ENCODE measurements around the gene SSR1.

SSR1 gene

GRCh38 chr6:7314414-7314813 lies 1.4 kb upstream of the SSR1 start:
- peaks cover 19% of the 10 kb centered on the region for H3K36me3 ChIP-seq (ENCODE audit: insufficient read depth, low read length)
- TF ChIP-seq, protein P1, sequence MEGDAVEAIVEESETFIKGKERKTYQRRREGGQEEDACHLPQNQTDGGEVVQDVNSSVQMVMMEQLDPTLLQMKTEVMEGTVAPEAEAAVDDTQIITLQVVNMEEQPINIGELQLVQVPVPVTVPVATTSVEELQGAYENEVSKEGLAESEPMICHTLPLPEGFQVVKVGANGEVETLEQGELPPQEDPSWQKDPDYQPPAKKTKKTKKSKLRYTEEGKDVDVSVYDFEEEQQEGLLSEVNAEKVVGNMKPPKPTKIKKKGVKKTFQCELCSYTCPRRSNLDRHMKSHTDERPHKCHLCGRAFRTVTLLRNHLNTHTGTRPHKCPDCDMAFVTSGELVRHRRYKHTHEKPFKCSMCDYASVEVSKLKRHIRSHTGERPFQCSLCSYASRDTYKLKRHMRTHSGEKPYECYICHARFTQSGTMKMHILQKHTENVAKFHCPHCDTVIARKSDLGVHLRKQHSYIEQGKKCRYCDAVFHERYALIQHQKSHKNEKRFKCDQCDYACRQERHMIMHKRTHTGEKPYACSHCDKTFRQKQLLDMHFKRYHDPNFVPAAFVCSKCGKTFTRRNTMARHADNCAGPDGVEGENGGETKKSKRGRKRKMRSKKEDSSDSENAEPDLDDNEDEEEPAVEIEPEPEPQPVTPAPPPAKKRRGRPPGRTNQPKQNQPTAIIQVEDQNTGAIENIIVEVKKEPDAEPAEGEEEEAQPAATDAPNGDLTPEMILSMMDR (IDR thresholded peaks at IDR 0.05; ENCODE audit: low read length) = no peak
- TF ChIP-seq EZH2 (IDR thresholded peaks at IDR 0.05; ENCODE audit: borderline replicate concordance, low read length) = no peak
- H3K4me2 ChIP-seq (ENCODE audit: low read length) = no peak overlapping the region
- H3K9me3 ChIP-seq (ENCODE audit: low read length) = no peaks in the 10 kb centered on the region
- H3K27me3 ChIP-seq (ENCODE audit: insufficient read depth, low read length) = no peaks in the 10 kb centered on the region
- H3K9me2 ChIP-seq (ENCODE audit: low read depth, low read length) = no peaks in the 10 kb centered on the region
- no peaks in the 10 kb centered on the region for H3F3A ChIP-seq (ENCODE audit: insufficient read depth, low read length)
- H3K79me2 ChIP-seq (ENCODE audit: insufficient read depth, low read length) = peaks cover 31% of the 10 kb centered on the region
- peaks cover 21% of the 10 kb centered on the region for H3K4me1 ChIP-seq (ENCODE audit: insufficient read depth, low read length, severe bottlenecking)
- H3K4me3 ChIP-seq (ENCODE audit: low read depth, low read length, poor library complexity, severe bottlenecking) = no peak overlapping the region
- H3K9ac ChIP-seq (ENCODE audit: low read length) = no peak overlapping the region
- no peak overlapping the region for H2AFZ ChIP-seq (ENCODE audit: low read length)
- H3K27ac ChIP-seq (ENCODE audit: low read depth, low read length, poor library complexity, severe bottlenecking) = no peak overlapping the region
- no peaks in the 10 kb centered on the region for H4K20me1 ChIP-seq (ENCODE audit: insufficient read depth, low read length)

GRCh38 chr6:7313505-7314165 lies 636 bp upstream of the SSR1 start:
- Histone ChIP-seq H2AFZ (ENCODE audit: low read length) (no peak overlapping the region), H3K4me2 (ENCODE audit: low read length) (peak overlapping the region; percentile 90), H3K36me3 (ENCODE audit: insufficient read depth, low read length) (peaks cover 27% of the 10 kb centered on the region), H3K4me3 (ENCODE audit: low read depth, low read length, poor library complexity, severe bottlenecking) (peak overlapping the region; percentile 98), H3K9ac (ENCODE audit: low read length) (peak overlapping the region; percentile 60), H3K27me3 (ENCODE audit: insufficient read depth, low read length) (no peaks in the 10 kb centered on the region), H3K79me2 (ENCODE audit: insufficient read depth, low read length) (peaks cover 31% of the 10 kb centered on the region), H4K20me1 (ENCODE audit: insufficient read depth, low read length) (no peaks in the 10 kb centered on the region), H3K9me3 (ENCODE audit: low read length) (no peaks in the 10 kb centered on the region), H3F3A (ENCODE audit: insufficient read depth, low read length) (no peaks in the 10 kb centered on the region), H3K9me2 (ENCODE audit: low read depth, low read length) (no peaks in the 10 kb centered on the region), H3K4me1 (ENCODE audit: insufficient read depth, low read length, severe bottlenecking) (peaks cover 21% of the 10 kb centered on the region), H3K27ac (ENCODE audit: low read depth, low read length, poor library complexity, severe bottlenecking) (peak overlapping the region; percentile 57)
- TF ChIP-seq EZH2 (IDR thresholded peaks at IDR 0.05; ENCODE audit: borderline replicate concordance, low read length) = no peak
- TF ChIP-seq, protein P1 (IDR thresholded peaks at IDR 0.05; ENCODE audit: low read length) = no peak

- H3K9me2 ChIP-seq (ENCODE audit: low read depth, low read length) = no peaks in the 10 kb centered on the region
- H4K20me1 ChIP-seq (ENCODE audit: insufficient read depth, low read length) = no peaks in the 10 kb centered on the region
- no peaks in the 10 kb centered on the region for H3K9me3 ChIP-seq (ENCODE audit: low read length)
- H3K79me2 ChIP-seq (ENCODE audit: insufficient read depth, low read length) = peaks cover 31% of the 10 kb centered on the region
- H3K9ac ChIP-seq (ENCODE audit: low read length) = peak overlapping the region; percentile 99
- no peak overlapping the region for H3K27ac ChIP-seq (ENCODE audit: low read depth, low read length, poor library complexity, severe bottlenecking)
- H2AFZ ChIP-seq (ENCODE audit: low read length) = no peak overlapping the region
- no peaks in the 10 kb centered on the region for H3F3A ChIP-seq (ENCODE audit: insufficient read depth, low read length)
- peak overlapping the region; percentile 90 for H3K4me2 ChIP-seq (ENCODE audit: low read length)
- TF ChIP-seq, protein P1 (IDR thresholded peaks at IDR 0.05; ENCODE audit: low read length) = no peak
- no peak for TF ChIP-seq EZH2 (IDR thresholded peaks at IDR 0.05; ENCODE audit: borderline replicate concordance, low read length)
- no peaks in the 10 kb centered on the region for H3K27me3 ChIP-seq (ENCODE audit: insufficient read depth, low read length)
- peaks cover 21% of the 10 kb centered on the region for H3K4me1 ChIP-seq (ENCODE audit: insufficient read depth, low read length, severe bottlenecking)
- peaks cover 42% of the 10 kb centered on the region for H3K36me3 ChIP-seq (ENCODE audit: insufficient read depth, low read length)
- H3K4me3 ChIP-seq (ENCODE audit: low read depth, low read length, poor library complexity, severe bottlenecking) = peak overlapping the region; percentile 98
These were observed 933 bp downstream of the SSR1 start for GRCh38 chr6:7311917-7312615.

Measured in OCI-LY1 (cell line).